Adipose tissue (tissue), 3 donors: ENCODE measurements around the gene SUFU. TPM values are rescaled to one million over a fixed set of nuclear protein-coding genes. Genes with fewer than 3 reads are reported as not detected.

ENCODE experiments used
- H3K27ac ChIP-seq: one replicate; pipeline ENCODE4 v1.5.1; 2013; ENCODE audit warnings: low read depth, low read length
- WGBS, 3 donors: extraction: QIAGEN DNeasy Blood & Tissue Kit; methylation state at CpG; one replicate each; pipeline ENCODE4 v1.1.7; 2013; 5-methylcytosine and 5-hydroxymethylcytosine counted together
- polyA plus RNA-seq, 3 donors: library from polyadenylated mRNA; stranded (reverse); fragments of 200-250 nt; gene quantifications; one replicate each; pipeline ENCODE4 v1.2.3, GENCODE V29; 2013
- donor health status: healthy with polysubstance abuse.
- donor health status: Bipolar disorder and iron deficiency.
- donor health status: healthy.

The SUFU gene
- polyA plus RNA-seq, 3 donors, result 2.7 to 5.3 (median 3.6) TPM

DNA sequence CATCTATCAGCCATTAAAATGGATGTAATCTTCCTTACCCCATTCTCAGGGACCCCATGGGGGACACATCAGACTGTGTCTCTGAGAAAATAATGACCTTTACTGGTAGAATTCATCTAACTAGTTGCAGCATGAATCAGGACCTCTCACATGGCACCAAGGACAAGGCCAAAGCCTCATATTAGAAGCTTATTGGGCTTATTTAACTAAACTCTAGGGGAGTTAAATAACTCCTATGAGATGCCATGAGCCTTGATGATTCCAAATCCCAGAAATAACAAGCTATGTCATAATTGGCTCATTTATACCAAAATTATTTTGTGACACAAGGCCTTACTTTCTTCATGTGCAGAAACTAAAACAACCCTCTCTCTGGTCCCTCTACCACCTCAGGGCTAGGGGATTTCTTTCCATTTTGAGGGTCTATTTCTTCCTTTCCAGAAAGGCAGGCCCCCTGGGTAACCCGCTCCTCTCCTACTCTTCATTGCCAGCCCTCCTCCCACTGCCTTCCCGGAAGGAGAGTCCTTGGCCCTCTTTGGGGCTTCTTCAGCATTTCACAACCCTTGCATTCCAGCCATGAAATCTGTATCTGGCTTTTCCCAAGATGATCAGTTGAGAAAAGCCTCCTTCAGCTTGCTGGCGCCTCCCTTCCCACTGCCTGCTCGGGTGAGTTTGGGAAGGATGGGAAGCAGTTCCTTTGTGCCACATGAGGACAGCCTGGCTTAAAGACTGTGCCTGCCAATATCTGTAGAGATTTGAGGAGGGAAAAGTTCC, 98.7 kb downstream of the SUFU start:
- peak overlapping the region; percentile 21 for H3K27ac ChIP-seq
- 55 to 74% (median 66%) methylated on average over 4 of the region's 4 CpGs for WGBS, 3 donors

DNA sequence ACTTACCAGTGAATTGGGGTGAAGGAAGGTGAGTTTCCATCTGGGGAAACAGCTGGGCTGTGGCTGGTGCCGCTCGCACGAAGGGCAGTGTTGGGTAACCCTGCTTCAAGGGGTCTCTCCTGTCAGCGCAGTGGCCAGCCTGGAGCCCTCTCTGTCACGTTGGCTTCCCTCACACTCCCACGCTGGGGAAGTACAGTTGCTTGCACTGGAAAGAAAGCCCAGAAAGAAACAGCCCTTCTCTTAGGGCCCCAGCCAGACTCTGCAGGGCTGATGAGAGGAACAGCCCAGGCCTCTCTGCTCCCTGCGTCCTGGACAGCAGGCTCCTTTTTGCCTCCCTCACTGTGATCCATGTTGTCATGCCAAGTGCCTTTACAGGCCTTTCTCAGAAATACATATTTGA, 100.2 kb downstream of the SUFU start:
- 36 to 79% (median 38%) methylated on average over 7 of the region's 7 CpGs for WGBS, 3 donors
- H3K27ac ChIP-seq, result no peak overlapping the region

DNA sequence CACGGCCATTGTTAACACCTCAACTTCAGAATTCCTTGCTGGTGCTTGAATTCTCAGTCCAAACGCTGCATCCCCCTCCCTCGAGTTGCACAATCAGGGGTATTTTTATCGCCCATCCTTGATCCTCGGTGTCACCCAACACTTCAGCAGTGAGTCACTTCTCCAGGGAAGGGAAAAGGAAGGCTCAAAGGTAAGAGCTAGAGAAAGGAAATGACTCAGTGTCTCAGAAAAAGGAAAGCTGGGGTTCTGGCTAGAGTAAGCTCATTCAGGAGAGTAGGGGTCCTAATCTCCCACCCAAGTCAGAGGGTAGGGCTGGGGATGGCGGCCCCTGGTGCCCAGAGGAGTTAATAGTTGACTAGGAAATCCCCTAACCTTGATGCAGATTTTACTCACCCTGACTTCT, 100.7 kb downstream of the SUFU start:
- whole genome bisulfite sequencing, 3 donors, result 40 to 86% (median 40%) methylated on average over 6 of the region's 6 CpGs
- H3K27ac ChIP-seq, result no peak overlapping the region

DNA sequence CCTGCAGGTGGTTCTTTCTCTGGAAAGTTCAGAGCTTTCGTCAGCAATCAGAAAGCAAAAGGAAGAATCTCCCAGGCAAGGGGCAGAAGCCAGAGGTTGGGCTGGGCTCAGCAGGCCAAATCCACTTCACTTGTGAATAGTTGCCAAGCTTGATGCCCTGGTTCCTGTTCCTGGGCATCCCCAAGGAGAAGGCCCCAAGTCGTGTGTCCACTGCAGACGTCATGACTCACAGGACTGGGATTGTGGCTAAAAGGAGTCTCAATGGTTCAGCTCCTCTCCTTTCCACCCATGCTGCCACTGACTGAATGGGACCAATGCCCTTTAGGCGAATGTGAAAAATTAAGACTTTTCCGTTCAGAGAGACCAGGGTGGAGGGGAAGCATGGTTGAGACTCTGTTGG, 101.9 kb downstream of the SUFU start:
- 66 to 81% (median 78%) methylated on average over 5 of the region's 5 CpGs for WGBS, 3 donors
- H3K27ac ChIP-seq, result no peak overlapping the region

DNA sequence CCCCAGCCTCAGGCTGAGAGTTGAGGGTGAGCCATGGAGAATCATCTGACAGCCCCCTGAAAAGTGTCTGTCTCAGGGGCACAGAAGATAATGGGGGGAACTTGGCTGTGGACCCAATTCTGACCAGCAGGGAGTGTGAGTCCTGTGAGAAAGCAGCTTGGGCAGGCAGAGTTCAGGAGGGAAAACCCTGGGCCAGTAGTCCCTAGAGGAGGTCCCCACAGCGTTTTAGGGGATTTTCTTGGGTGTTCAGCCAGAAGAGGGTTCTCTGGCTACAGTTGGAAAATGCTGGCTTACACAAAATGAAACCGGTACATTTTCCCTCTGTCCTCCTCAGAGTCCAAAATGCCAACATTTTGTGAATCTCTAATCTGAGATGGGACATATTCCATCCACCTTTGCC, 104.7 kb downstream of the SUFU start:
- no peak overlapping the region for H3K27ac ChIP-seq
- 53 to 73% (median 58%) methylated on average over 2 of the region's 2 CpGs for WGBS, 3 donors

DNA sequence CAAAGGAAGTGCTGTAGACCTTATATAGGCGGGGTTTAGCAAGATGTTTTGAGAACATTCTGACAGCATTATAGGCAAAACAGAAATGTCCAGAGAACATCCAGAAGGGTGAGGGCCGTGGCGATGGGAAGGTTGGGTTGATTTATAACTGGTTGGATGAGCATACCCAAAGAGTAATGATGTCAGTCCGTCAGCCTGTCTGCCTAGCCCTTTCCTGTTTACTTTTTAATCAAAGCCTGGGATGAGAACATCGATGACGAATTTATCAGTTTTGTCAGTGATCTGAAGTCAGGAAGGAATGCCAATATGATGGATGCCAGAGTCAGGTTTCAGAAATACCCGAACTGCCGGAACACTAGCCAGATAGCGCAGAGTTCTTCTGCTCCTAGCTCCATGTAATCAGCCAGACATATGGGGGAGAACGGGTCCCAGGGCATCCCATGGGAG, 106.7 kb downstream of the SUFU start:
- H3K27ac ChIP-seq, result no peak overlapping the region
- 78 to 80% (median 79%) methylated on average over 10 of the region's 10 CpGs for WGBS, 3 donors

DNA sequence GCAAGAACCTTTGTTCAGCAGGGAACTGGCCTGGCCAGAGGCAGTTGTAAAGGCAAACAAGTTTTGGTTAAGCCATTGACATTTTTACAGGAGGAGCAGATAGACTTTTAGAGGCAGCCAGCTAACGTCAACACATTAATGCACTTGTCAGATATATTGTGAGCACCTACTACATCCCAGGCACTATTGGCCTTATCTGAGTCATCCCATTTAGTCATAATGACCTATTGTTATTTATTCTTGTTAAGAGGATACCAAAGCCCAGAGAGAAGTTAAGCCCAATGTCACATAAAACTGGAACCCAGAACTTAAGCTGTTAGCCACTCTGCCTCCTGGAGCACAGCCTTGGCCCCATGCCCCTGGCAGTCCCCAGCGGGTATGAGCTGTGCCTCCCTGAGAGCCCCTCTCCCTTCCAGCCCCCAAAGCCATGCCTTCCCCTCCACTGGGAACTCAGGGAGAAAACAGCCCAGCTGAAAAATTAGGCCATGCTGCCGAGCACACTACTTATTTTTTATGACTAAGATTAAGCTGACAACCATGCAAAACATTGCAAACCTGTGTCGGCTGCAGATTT, 107.8 kb downstream of the SUFU start:
- no peak overlapping the region for H3K27ac ChIP-seq
- 56 to 67% (median 63%) methylated on average over 4 of the region's 4 CpGs for WGBS, 3 donors

DNA sequence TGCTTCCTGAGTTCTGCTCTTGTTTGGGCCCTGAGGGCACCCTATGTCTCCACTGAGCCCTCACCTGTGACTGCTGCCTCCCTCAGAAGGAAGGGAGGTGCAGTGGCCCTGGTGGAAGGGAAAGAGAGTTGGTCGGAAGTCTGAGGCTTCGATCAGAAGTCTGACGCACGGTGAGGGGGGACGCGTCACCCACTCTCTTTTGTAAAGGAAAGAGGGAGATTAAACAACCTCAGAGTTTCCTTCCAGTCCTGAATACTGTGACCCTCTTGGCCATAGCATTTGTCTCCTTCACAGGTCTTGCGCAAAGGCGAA, 109.1 kb downstream of the SUFU start:
- no peak overlapping the region for H3K27ac ChIP-seq

DNA sequence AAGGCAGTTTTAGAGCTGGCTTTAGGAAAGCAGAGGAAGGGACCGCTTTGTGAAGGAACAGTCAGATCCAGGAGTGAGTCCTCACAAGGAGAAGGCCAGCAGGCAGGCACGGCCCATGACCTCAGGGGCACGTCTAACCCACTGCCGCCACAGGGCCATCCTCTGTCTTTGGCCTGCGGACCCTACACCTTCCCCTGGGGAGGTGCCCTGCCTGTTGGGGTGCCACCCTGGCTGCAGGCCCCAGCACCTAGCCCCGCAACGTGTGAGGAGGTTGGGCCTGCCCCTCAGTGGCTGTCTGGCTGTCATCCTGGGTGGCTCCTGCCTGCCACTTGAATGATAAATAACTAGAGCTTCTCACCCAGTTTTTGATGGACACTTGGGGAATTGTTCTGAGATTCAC, 109.5 kb downstream of the SUFU start:
- no peak overlapping the region for H3K27ac ChIP-seq
- WGBS, 3 donors, result 69 to 91% (median 80%) methylated on average over 7 of the region's 7 CpGs

More for the DNA sequence above, 109.1 kb downstream of the SUFU start:
- WGBS, 3 donors, result 43 to 76% (median 45%) methylated on average over 8 of the region's 8 CpGs

DNA sequence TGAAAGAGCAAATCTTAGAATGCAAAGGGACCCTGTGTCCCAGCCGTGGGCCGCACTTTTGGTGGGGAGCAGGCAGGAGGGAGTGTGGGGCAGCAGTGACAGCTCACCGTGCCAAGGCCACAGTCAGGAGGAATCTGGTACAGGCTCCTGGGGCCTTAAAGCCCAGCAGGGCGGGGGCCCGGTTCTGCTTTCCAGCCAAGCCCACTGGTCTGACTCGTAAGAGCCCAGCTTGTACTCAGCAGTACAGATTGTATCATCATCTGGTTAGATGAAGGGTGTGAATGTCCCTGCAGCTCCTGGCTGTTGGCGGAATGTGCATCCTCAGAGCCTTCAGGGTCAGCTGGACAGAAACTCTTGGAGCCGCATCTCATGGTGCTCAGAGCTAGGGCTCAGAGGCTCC, 110.0 kb downstream of the SUFU start:
- H3K27ac ChIP-seq, result no peak overlapping the region
- 51 to 72% (median 58%) methylated on average over 8 of the region's 8 CpGs for WGBS, 3 donors

DNA sequence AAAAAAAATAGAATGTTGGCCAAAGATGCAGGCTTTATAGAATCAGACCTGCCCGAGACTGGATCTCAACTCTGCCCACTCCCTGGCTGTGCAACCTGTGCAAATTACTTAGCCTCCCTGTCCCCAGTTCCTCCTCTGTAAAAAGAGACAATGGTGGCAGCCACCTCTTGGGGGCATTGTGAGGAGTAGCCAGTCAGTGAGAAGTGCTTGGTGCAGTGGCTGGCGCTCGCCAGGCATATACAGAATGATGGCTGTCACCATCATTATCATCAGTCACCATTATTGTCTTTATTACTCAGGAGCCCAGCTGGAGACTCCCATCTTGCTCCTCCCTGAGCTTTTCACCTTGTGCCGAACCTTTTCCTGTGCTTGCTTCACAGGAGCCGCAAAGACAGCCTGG, 111.1 kb downstream of the SUFU start:
- WGBS, 3 donors, result 93 to 98% (median 96%) methylated on average over 5 of the region's 5 CpGs
- H3K27ac ChIP-seq, result no peak overlapping the region

DNA sequence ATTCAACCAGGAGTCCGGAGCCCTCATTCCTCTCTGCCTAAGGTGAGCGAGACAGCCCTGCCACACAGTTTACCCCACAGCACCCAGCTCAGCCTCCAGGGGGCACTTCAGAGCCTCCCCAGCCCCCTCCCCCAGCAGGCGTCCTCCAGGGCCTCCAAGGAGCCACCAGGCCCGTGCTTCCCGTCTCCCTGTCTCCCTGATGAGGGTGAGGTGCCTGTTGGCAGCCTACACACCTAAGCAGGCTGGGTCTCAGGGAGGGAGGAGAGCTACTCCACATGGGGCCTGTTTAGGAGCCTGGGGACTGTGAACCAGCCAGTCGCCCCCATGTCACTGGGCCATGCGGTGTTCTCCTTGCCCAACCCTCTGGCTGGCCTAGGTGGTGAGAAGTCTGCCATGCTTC, 111.6 kb downstream of the SUFU start:
- WGBS, 3 donors, result 73 to 87% (median 74%) methylated on average over 7 of the region's 7 CpGs
- H3K27ac ChIP-seq, result no peak overlapping the region

DNA sequence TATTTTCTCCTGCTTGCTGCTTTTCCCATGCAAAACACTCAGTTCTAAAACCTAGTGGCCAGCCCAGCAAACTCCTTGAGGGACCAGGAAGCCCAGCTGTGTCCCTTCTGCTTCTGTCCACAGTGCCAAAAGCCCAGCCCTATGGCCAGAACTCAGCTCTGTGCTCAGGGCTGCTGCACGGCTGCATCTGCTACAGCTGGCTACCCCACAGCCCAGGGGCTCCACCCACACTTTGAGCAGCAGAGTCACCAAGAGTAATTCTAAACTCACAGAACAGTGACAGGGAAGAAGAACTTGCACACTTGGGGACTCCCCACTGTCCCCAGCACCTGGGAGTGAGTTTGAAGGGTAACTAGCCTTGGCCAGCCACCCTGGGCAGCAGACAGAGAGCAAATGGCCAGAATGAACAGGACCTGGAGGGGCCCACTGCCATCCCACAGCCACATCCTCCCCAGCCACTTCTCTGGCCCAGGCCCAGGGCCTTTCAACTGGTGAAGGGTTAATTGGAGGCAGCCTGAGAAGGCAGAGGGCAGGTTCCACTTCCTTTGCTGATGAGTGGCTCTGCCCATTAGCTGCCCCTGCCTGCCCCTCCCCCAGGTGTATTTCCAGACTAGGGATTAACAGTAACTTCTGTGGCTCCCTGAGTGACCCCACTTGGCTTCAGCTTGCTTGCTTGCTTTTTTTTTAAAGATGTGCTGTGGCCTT, 112.4 kb downstream of the SUFU start:
- H3K27ac ChIP-seq, result no peak overlapping the region
- 40 to 88% (median 55%) methylated on average over 1 of the region's 1 CpG for WGBS, 3 donors

DNA sequence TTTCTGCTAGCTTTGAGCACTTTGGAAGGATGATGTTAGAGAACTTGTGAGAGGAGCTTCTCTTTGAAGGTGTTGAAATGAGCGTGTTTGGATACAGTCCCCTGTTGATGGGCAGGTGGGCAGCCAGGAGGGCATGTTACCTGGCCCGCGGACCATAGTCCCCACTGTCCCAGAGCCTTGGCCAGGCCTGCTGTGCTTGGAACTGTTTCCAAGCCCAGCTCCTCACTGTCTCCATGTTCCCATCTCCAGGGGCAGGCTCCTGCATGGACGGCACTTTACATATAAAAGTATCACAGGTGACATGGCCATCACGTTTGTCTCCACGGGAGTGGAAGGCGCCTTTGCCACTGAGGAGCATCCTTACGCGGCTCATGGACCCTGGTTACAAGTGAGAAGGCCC, 113.3 kb downstream of the SUFU start:
- WGBS, 3 donors, result 95 to 98% (median 95%) methylated on average over 9 of the region's 9 CpGs
- H3K27ac ChIP-seq, result no peak overlapping the region

DNA sequence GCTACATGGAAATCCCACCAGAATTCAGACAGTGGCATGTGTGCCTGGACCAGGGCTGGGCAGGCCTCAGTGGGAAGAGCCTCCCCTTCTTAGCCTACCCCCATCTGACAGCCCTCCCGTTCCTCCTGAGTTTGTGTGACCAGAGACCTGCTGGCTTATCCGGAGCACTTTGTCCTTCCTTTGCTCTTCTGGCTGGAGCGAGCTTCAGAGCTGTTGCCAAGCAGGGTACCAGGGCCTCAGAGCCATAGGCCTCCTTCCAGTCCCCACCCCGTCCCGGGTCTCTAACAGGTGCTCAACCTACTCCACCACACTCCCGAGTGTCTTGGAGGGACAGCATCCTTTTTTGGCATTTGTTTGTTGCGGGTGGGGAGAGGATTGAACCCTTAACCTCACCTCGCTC, 114.0 kb downstream of the SUFU start:
- WGBS, 3 donors, result 88 to 93% (median 90%) methylated on average over 8 of the region's 8 CpGs
- no peak overlapping the region for H3K27ac ChIP-seq

DNA sequence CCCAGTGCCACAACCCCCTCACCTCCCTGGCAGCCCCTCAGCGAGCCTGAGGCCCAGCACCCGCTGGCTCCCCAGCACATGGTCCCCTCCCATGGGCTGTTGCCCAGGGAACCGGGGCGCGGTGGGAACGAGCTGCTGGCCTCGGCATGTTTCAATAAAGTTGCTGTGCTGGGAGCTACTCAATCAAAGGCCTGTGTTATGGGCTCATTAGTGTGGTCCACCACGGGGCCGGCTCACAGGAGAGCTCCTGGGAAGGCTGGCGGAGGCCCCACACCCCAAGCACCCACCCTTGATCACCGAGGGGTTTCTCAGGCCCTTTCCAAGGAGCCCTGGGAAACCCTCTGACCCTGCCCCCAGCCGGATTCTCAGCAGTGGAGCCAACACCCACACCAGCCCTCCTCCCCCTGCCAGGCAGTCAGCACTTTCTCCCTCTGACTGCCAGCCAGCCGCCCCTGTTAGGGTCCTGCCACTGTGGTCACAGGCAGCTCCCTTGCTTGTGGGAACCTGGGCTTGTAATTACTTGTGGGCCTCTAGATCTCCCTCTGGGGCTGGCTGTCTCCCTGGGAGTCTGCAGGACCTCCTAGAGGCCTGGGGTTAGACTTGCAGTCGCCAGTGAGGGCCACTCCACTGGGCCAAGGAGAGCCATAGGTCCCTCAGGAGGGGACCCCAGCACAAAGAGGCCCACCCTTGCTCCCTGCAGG, 115.7 kb downstream of the SUFU start:
- H3K27ac ChIP-seq, result no peak overlapping the region
- WGBS, 3 donors, result 69 to 85% (median 75%) methylated on average over 14 of the region's 14 CpGs

DNA sequence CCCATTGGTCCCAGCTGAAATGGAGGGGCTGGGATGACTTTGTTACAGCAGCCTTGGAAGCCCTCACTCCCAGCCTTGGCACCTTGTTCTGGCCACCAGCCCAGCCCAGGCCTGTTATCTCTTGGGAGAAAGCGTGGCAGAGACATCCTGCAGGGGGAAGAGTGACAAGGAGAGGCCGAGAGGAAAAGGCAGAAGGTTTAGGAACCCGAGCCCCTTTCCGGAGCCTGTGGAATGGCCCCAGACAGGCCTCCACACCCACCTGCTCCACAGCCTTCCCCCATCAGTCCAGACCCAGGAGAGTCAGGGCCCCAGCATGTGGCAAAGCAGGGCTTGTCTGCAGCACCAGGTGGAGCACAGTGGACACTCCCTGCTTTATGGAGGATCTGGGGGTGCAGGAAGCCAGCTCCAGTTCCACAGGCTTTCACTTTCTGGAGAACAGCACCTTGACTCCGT, 116.4 kb downstream of the SUFU start:
- H3K27ac ChIP-seq, result no peak overlapping the region
- 40 to 62% (median 45%) methylated on average over 5 of the region's 5 CpGs for WGBS, 3 donors

DNA sequence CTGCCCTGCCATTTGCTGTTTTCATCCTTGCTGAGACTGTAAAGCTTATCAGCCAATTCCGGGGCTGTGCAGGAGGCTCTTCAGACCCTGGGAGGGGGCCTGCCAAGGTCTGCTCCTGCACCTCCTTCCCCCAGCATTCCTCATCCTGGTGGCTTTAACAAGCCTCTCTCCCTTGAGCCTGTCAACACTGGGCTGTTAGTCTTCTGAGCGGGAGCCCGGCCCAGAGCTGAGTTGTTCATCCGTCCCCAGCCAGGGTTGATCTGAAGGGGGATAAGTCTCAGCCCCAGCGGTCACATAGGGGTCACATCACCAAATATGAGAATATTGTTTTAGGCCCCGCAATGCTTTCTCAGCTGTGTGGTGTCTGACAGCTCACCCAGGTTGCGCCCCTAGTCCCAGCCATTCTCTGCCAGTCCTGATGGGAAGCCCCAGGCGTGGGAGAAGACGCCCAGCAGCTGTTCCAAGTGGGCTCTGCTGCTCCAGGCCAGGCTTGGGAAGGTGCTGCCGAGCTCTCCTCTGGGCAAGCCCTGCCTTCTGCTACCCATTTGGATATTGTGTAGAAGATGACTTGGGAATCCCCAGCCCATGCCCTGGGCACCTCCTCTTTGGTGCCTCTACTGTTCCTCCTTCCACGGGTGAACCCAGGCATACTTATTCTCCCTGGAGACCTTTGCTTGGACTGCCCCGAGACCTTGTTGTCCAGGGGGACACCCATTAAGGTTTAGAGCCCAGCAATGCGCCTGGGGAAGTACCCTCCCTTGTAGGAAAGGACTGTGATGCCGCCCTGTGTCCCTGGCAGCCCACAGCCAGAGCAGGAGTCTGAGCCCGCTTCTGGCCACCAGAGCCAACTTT, 117.0 kb downstream of the SUFU start:
- 71 to 74% (median 72%) methylated on average over 15 of the region's 15 CpGs for WGBS, 3 donors
- H3K27ac ChIP-seq, result no peak overlapping the region
